Peyer's patch (tissue), 4 donors: ENCODE measurements around the gene DAW1.

ENCODE experiments used
- POLR2A ChIP-seq, 2 donors: fragments of 450-650 bp; IDR thresholded peaks; one replicate each; pipeline ENCODE4 v1.5.1; 2017; ENCODE audit warnings: antibody characterized with exemption in 2 of 2, mild to moderate bottlenecking in 2 of 2, moderate library complexity in 2 of 2
- TF ChIP-seq, protein P1 (sequence below), 6 experiments: fragments of 450-650 bp in 4 of 6; fragments of 200-600 bp in 2 of 6; sonication (generic) in 1 of 6; IDR thresholded peaks; one replicate each; pipeline ENCODE4 v1.5.1; 2017 to 2019; ENCODE audit warnings: antibody characterized with exemption in 6 of 6, mild to moderate bottlenecking in 3 of 6, moderate library complexity in 1 of 6

DNA sequence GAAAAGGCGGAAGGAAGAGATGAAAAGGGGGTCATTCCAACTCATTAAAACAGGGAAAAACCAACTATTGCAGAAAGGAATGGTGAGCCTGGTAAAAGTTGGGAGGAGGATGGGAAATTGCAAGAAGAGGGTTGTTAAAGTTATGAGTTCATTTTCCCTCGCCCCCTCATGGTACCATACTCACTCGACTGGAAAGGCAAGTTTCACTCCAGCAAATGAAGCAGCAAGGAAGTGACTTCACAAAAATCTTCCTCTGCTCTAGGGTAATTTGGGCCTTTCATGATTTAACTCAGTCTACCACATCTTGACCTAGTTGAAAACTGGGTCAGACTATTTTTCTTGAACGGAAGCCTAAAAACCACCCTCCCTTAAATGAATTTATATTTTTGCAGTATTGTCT is 22.8 kb upstream of the DAW1 start:
- TF ChIP-seq, protein P1, sequence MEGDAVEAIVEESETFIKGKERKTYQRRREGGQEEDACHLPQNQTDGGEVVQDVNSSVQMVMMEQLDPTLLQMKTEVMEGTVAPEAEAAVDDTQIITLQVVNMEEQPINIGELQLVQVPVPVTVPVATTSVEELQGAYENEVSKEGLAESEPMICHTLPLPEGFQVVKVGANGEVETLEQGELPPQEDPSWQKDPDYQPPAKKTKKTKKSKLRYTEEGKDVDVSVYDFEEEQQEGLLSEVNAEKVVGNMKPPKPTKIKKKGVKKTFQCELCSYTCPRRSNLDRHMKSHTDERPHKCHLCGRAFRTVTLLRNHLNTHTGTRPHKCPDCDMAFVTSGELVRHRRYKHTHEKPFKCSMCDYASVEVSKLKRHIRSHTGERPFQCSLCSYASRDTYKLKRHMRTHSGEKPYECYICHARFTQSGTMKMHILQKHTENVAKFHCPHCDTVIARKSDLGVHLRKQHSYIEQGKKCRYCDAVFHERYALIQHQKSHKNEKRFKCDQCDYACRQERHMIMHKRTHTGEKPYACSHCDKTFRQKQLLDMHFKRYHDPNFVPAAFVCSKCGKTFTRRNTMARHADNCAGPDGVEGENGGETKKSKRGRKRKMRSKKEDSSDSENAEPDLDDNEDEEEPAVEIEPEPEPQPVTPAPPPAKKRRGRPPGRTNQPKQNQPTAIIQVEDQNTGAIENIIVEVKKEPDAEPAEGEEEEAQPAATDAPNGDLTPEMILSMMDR (IDR thresholded peaks at IDR 0.05), result no peak
- TF ChIP-seq POLR2A (IDR thresholded peaks at IDR 0.05), result no peak
